ENCODE data around the gene WNK4. TPM values are rescaled to one million over a fixed set of nuclear protein-coding genes. Genes with fewer than 3 reads are reported as not detected.
"Not testable (repeated sequence)": the region's sequence is repeated elsewhere in the genome, so short reads cannot be mapped to it uniquely, and the experiment has no call there.

WNK4 gene
- total RNA-seq, 1 donor from 2014 or later: 0.32 TPM

GRCh38 chr17:42766124-42766523 is 14.3 kb upstream of the WNK4 start:
- peaks cover 16% of the 10 kb centered on the region for H3K4me1 Mint-ChIP-seq (ENCODE audit: low read depth)
- peaks cover 4% of the 10 kb centered on the region for H3K27me3 Mint-ChIP-seq (ENCODE audit: low read depth)
- no peak overlapping the region for H3K4me3 Mint-ChIP-seq (ENCODE audit: unreplicated experiment)
- TF ChIP-seq CTCF (IDR thresholded peaks at IDR 0.05): no peak
- H3K9me3 Mint-ChIP-seq (ENCODE audit: low read depth): no peaks in the 10 kb centered on the region
- no peak overlapping the region for H3K27ac Mint-ChIP-seq (ENCODE audit: unreplicated experiment)
- H3K36me3 Mint-ChIP-seq (ENCODE audit: low read depth): no peaks in the 10 kb centered on the region
- DNase-seq (ENCODE audit: low spot score): no peak

- H3K4me3 Mint-ChIP-seq (ENCODE audit: unreplicated experiment): no peak overlapping the region
Measured at GRCh38 chr17:42767512-42767911, 12.9 kb upstream of the WNK4 start.

GRCh38 chr17:42768006-42768405 is 12.4 kb upstream of the WNK4 start:
- not testable (repeated sequence) for H3K9me3 Mint-ChIP-seq (ENCODE audit: low read depth); DNase-seq (ENCODE audit: low spot score); H3K36me3 Mint-ChIP-seq (ENCODE audit: low read depth); H3K27me3 Mint-ChIP-seq (ENCODE audit: low read depth); H3K27ac Mint-ChIP-seq (ENCODE audit: unreplicated experiment); H3K4me3 Mint-ChIP-seq (ENCODE audit: unreplicated experiment)
- peaks cover 12% of the 10 kb centered on the region for H3K4me1 Mint-ChIP-seq (ENCODE audit: low read depth)

More at GRCh38 chr17:42767512-42767911, 12.9 kb upstream of the WNK4 start:
- no peak for DNase-seq (ENCODE audit: low spot score)
- no peak overlapping the region for H3K27ac Mint-ChIP-seq (ENCODE audit: unreplicated experiment)
- no peaks in the 10 kb centered on the region for H3K27me3 Mint-ChIP-seq (ENCODE audit: low read depth)
- TF ChIP-seq CTCF (IDR thresholded peaks at IDR 0.05): no peak
- H3K4me1 Mint-ChIP-seq (ENCODE audit: low read depth): peaks cover 16% of the 10 kb centered on the region
- no peaks in the 10 kb centered on the region for H3K9me3 Mint-ChIP-seq (ENCODE audit: low read depth)
- H3K36me3 Mint-ChIP-seq (ENCODE audit: low read depth): no peaks in the 10 kb centered on the region

GRCh38 chr17:42769964-42770363 is 10.4 kb upstream of the WNK4 start:
- H3K4me1 Mint-ChIP-seq (ENCODE audit: low read depth): peaks cover 27% of the 10 kb centered on the region
- H3K9me3 Mint-ChIP-seq (ENCODE audit: low read depth); H3K27me3 Mint-ChIP-seq (ENCODE audit: low read depth); H3K27ac Mint-ChIP-seq (ENCODE audit: unreplicated experiment); H3K36me3 Mint-ChIP-seq (ENCODE audit: low read depth); H3K4me3 Mint-ChIP-seq (ENCODE audit: unreplicated experiment); DNase-seq (ENCODE audit: low spot score): not testable (repeated sequence)

GRCh38 chr17:42772945-42773289 is 7.5 kb upstream of the WNK4 start:
- Mint-ChIP-seq H3K27me3 (ENCODE audit: low read depth) (no peaks in the 10 kb centered on the region), H3K4me1 (ENCODE audit: low read depth) (peaks cover 35% of the 10 kb centered on the region), H3K36me3 (ENCODE audit: low read depth) (peaks cover 3% of the 10 kb centered on the region), H3K27ac (ENCODE audit: unreplicated experiment) (peak overlapping the region; percentile 97), H3K4me3 (ENCODE audit: unreplicated experiment) (peak overlapping the region; percentile 100), H3K9me3 (ENCODE audit: low read depth) (no peaks in the 10 kb centered on the region)
- TF ChIP-seq CTCF (IDR thresholded peaks at IDR 0.05): no peak
- DNase-seq (ENCODE audit: low spot score): no peak

- no peaks in the 10 kb centered on the region for H3K27me3 Mint-ChIP-seq (ENCODE audit: low read depth)
- H3K36me3 Mint-ChIP-seq (ENCODE audit: low read depth): peaks cover 5% of the 10 kb centered on the region
- no peak for DNase-seq (ENCODE audit: low spot score)
- H3K4me1 Mint-ChIP-seq (ENCODE audit: low read depth): peaks cover 35% of the 10 kb centered on the region
- H3K9me3 Mint-ChIP-seq (ENCODE audit: low read depth): no peaks in the 10 kb centered on the region
- H3K4me3 Mint-ChIP-seq (ENCODE audit: unreplicated experiment): peak within 1 kb of the TSS; percentile 100
- peak; percentile 53 for TF ChIP-seq CTCF (IDR thresholded peaks at IDR 0.05)
- peak within 1 kb of the TSS; percentile 97 for H3K27ac Mint-ChIP-seq (ENCODE audit: unreplicated experiment)
Measured at GRCh38 chr17:42773290-42774035, 6.9 kb upstream of the WNK4 start, which contains the start of gene VPS25. Gene VPS25, plus strand, starts transcription at chr17:42773449. Its CDS starts 27 bp downstream, at chr17:42773476.

All from chondrocyte (in vitro differentiated cells).